Measurements from ENCODE around the gene ACADM. TPM values are rescaled to one million over a fixed set of nuclear protein-coding genes. Genes with fewer than 3 reads are reported as not detected.

The ACADM gene
- total and polyA plus RNA-seq, 2 of the 13 experiments (the other 11 are each of a cell fraction or from before 2014, with no cell fraction given), result 43.7 to 92.2 TPM

- TF ChIP-seq FOXP1 (IDR thresholded peaks at IDR 0.05) (no peak), FOXP1 (CRISPR knock-in tag; IDR thresholded peaks at IDR 0.05) (no peak; the same call in 1 of the 2 replicates), ZNF331 (CRISPR knock-in tag; IDR thresholded peaks at IDR 0.05) (peak; percentile 74; the same call in 1 of the 2 replicates), FOXC1 (CRISPR knock-in tag; IDR thresholded peaks at IDR 0.05; ENCODE audit: borderline replicate concordance) (peak; percentile 86; the same call in 1 of the 2 replicates), SMC3 (IDR thresholded peaks at IDR 0.05; ENCODE audit: low read length) (no peak), ISL2 (CRISPR knock-in tag; IDR thresholded peaks at IDR 0.05) (no peak), ZNF552 (CRISPR knock-in tag; IDR thresholded peaks at IDR 0.05; ENCODE audit: borderline replicate concordance) (no peak), ELF1 (CRISPR knock-in tag; IDR thresholded peaks at IDR 0.05) (peak; percentile 68), ELF3 (CRISPR knock-in tag; IDR thresholded peaks at IDR 0.05) (peak; percentile 54), RORA (CRISPR knock-in tag; IDR thresholded peaks at IDR 0.05) (no peak), ZFP62 (CRISPR knock-in tag; IDR thresholded peaks at IDR 0.05) (no peak), CHD2 (IDR thresholded peaks at IDR 0.05; ENCODE audit: low read depth, low read length) (no peak), AGO2 (optimal IDR thresholded peaks at IDR 0.05; ENCODE audit: low read depth, low read length) (peak; percentile 83), ZNF616 (CRISPR knock-in tag; IDR thresholded peaks at IDR 0.05; ENCODE audit: low read depth) (no peak), ZUFSP (CRISPR knock-in tag; IDR thresholded peaks at IDR 0.05; ENCODE audit: borderline replicate concordance) (no peak), NKX3-1 (CRISPR knock-in tag; IDR thresholded peaks at IDR 0.05) (no peak), ZBTB8A (CRISPR knock-in tag; IDR thresholded peaks at IDR 0.05; ENCODE audit: borderline replicate concordance, low read depth) (no peak), ZNF33A (CRISPR knock-in tag; IDR thresholded peaks at IDR 0.05; ENCODE audit: borderline replicate concordance) (no peak), RXRB (CRISPR knock-in tag; IDR thresholded peaks at IDR 0.05; ENCODE audit: borderline replicate concordance) (peak; percentile 89), SRSF1 (optimal IDR thresholded peaks at IDR 0.05; ENCODE audit: low read depth, low read length) (peak; percentile 83), JDP2 (CRISPR knock-in tag; IDR thresholded peaks at IDR 0.05; ENCODE audit: borderline replicate concordance) (no peak)
- TF ChIP-seq, protein P1, sequence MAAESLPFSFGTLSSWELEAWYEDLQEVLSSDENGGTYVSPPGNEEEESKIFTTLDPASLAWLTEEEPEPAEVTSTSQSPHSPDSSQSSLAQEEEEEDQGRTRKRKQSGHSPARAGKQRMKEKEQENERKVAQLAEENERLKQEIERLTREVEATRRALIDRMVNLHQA (CRISPR knock-in tag; IDR thresholded peaks at IDR 0.05), result no peak
- TF ChIP-seq, protein P2, sequence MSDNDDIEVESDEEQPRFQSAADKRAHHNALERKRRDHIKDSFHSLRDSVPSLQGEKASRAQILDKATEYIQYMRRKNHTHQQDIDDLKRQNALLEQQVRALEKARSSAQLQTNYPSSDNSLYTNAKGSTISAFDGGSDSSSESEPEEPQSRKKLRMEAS (IDR thresholded peaks at IDR 0.05), result peak; percentile 74
- TF ChIP-seq, protein P3, sequence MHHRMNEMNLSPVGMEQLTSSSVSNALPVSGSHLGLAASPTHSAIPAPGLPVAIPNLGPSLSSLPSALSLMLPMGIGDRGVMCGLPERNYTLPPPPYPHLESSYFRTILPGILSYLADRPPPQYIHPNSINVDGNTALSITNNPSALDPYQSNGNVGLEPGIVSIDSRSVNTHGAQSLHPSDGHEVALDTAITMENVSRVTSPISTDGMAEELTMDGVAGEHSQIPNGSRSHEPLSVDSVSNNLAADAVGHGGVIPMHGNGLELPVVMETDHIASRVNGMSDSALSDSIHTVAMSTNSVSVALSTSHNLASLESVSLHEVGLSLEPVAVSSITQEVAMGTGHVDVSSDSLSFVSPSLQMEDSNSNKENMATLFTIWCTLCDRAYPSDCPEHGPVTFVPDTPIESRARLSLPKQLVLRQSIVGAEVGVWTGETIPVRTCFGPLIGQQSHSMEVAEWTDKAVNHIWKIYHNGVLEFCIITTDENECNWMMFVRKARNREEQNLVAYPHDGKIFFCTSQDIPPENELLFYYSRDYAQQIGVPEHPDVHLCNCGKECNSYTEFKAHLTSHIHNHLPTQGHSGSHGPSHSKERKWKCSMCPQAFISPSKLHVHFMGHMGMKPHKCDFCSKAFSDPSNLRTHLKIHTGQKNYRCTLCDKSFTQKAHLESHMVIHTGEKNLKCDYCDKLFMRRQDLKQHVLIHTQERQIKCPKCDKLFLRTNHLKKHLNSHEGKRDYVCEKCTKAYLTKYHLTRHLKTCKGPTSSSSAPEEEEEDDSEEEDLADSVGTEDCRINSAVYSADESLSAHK (CRISPR knock-in tag; IDR thresholded peaks at IDR 0.05; ENCODE audit: borderline replicate concordance), result no peak
- TF ChIP-seq, protein P4, sequence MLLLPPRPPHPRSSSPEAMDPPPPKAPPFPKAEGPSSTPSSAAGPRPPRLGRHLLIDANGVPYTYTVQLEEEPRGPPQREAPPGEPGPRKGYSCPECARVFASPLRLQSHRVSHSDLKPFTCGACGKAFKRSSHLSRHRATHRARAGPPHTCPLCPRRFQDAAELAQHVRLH (CRISPR knock-in tag; IDR thresholded peaks at IDR 0.05; ENCODE audit: borderline replicate concordance, low read depth), result peak; percentile 70; the same call in 1 of the 2 replicates
These were observed at the start of gene ACADM (continued) for GRCh38 chr1:75724472-75725022.
